WTC11 (cell line): ENCODE data around the gene PDSS1. TPM values are rescaled to one million over a fixed set of nuclear protein-coding genes. Genes with fewer than 3 reads are reported as not detected.

ENCODE experiments used
- ATAC-seq: fragments of 200-7000 bp; cut with Tn5 transposase; 2 replicates; pipeline ENCODE4 v1.10.0; 2021; ENCODE audit warnings: mild to moderate bottlenecking, moderate library complexity
- CTCF ChIA-PET: fragments of 300-600 bp; sonication (Branson Sonifier 250); formaldehyde crosslinking; loops from one replicate; lab custom pipeline; 2021; ENCODE audit warnings: antibody characterized with exemption; lab: Charles Lee
- POLR2A ChIA-PET: fragments of 350-600 bp; sonication (Branson Sonifier 250); formaldehyde crosslinking; loops from one replicate; lab custom pipeline; 2021; ENCODE audit warnings: antibody characterized with exemption; lab: Charles Lee
- DNase-seq: peaks from one replicate; pipeline ENCODE4 v3.0.0; 2021; ENCODE audit warnings: low spot score
- H3K27ac Mint-ChIP-seq: 2 replicates; pipeline ENCODE4 v1.8.0; 2021; ENCODE audit warnings: mixed read lengths
- H3K27me3 Mint-ChIP-seq: 2 replicates; pipeline ENCODE4 v1.8.0; 2021; ENCODE audit warnings: low read depth, mild to moderate bottlenecking, moderate library complexity, mixed read lengths
- H3K36me3 Mint-ChIP-seq: 2 replicates; pipeline ENCODE4 v1.8.0; 2021; ENCODE audit warnings: mixed read lengths
- H3K4me1 Mint-ChIP-seq: 2 replicates; pipeline ENCODE4 v1.8.0; 2022; ENCODE audit warnings: mixed read lengths
- H3K4me3 Mint-ChIP-seq: 2 replicates; pipeline ENCODE4 v1.8.0; 2021; ENCODE audit warnings: mild to moderate bottlenecking, moderate library complexity, mixed read lengths
- H3K9me3 Mint-ChIP-seq: 2 replicates; pipeline ENCODE4 v1.8.0; 2021; ENCODE audit warnings: mixed read lengths
- AFF4 ChIP-seq: sonication (generic); formaldehyde crosslinking; IDR thresholded peaks from 2 replicates; pipeline ENCODE4 v1.8.1; 2023; ENCODE audit warnings: mild to moderate bottlenecking, missing genetic modification reagents, borderline replicate concordance
- CBFB ChIP-seq: sonication (generic); formaldehyde crosslinking; IDR thresholded peaks from 2 replicates; pipeline ENCODE4 v1.8.1; 2022; ENCODE audit warnings: mild to moderate bottlenecking, low read depth, missing genetic modification reagents
- E2F4 ChIP-seq: sonication (generic); formaldehyde crosslinking; IDR thresholded peaks from 2 replicates; pipeline ENCODE4 v1.8.1; 2022; ENCODE audit warnings: low read depth, mild to moderate bottlenecking, moderate library complexity, missing genetic modification reagents, borderline replicate concordance
- ESRRA ChIP-seq: sonication (generic); formaldehyde crosslinking; IDR thresholded peaks from 2 replicates; pipeline ENCODE4 v1.8.1; 2022; ENCODE audit warnings: mild to moderate bottlenecking, missing genetic modification reagents, borderline replicate concordance
- FOXP4 ChIP-seq: sonication (generic); formaldehyde crosslinking; IDR thresholded peaks from 2 replicates; pipeline ENCODE4 v1.8.0; 2022; ENCODE audit warnings: mild to moderate bottlenecking, missing genetic modification reagents
- GTF2I ChIP-seq: fragments of 250-450 bp; sonication (Bioruptor Pico); conservative IDR thresholded peaks from 2 replicates; pipeline ENCODE4 v1.4.0; 2021; ENCODE audit warnings: mild to moderate bottlenecking
- JAZF1 ChIP-seq: fragments of 250-450 bp; sonication (Bioruptor Pico); IDR thresholded peaks from 2 replicates; pipeline ENCODE4 v1.9.0; 2021; ENCODE audit warnings: moderate library complexity, mild to moderate bottlenecking, inconsistent platforms
- JUN ChIP-seq: sonication (generic); formaldehyde crosslinking; IDR thresholded peaks from 2 replicates; pipeline ENCODE4 v1.8.0; 2023; ENCODE audit warnings: mild to moderate bottlenecking, missing genetic modification reagents
- MYBL2 ChIP-seq: sonication (generic); formaldehyde crosslinking; IDR thresholded peaks from 2 replicates; pipeline ENCODE4 v1.8.1; 2023; ENCODE audit warnings: mild to moderate bottlenecking, moderate library complexity, missing genetic modification reagents
- NR1H2 ChIP-seq: sonication (generic); formaldehyde crosslinking; IDR thresholded peaks from 2 replicates; pipeline ENCODE4 v1.9.0; 2021; ENCODE audit warnings: mild to moderate bottlenecking, moderate library complexity, missing genetic modification reagents
- PRDM15 ChIP-seq: sonication (generic); formaldehyde crosslinking; IDR thresholded peaks from 2 replicates; pipeline ENCODE4 v1.8.0; 2022; ENCODE audit warnings: missing genetic modification reagents
- SMAD4 ChIP-seq: sonication (generic); formaldehyde crosslinking; IDR thresholded peaks from 2 replicates; pipeline ENCODE4 v1.8.0; 2022; ENCODE audit warnings: mild to moderate bottlenecking, missing genetic modification reagents
- ZBTB21 ChIP-seq: sonication (generic); formaldehyde crosslinking; IDR thresholded peaks from 2 replicates; pipeline ENCODE4 v1.8.1; 2023; ENCODE audit warnings: mild to moderate bottlenecking, missing genetic modification reagents, borderline replicate concordance
- ZBTB43 ChIP-seq: sonication (generic); formaldehyde crosslinking; IDR thresholded peaks from 2 replicates; pipeline ENCODE4 v1.8.1; 2023; ENCODE audit warnings: mild to moderate bottlenecking, missing genetic modification reagents
- ZNF396 ChIP-seq: fragments of 250-450 bp; sonication (Bioruptor Pico); IDR thresholded peaks from 2 replicates; pipeline ENCODE4 v1.8.0; 2021; ENCODE audit warnings: mild to moderate bottlenecking, moderate library complexity, borderline replicate concordance
- ZNF425 ChIP-seq: fragments of 250-450 bp; sonication (Bioruptor Pico); conservative IDR thresholded peaks from 2 replicates; pipeline ENCODE4 v1.9.0; 2021; ENCODE audit warnings: mild to moderate bottlenecking
- total RNA-seq: library from RNA; stranded (reverse); gene quantifications from 3 replicates; pipeline ENCODE4 v1.2.3, GENCODE V29; 2021

PDSS1 gene
- total RNA-seq, 1 experiment from 2014 or later = 13.6 TPM

- TF ChIP-seq ZNF425 (CRISPR knock-in tag) = no peak
- TF ChIP-seq NR1H2 = no peak
- TF ChIP-seq ZBTB21 (CRISPR knock-in tag) = no peak
- no peak for TF ChIP-seq CBFB
- TF ChIP-seq JUN (CRISPR knock-in tag) = no peak
- no peak for TF ChIP-seq AFF4 (CRISPR knock-in tag)
- TF ChIP-seq E2F4 (CRISPR knock-in tag) = no peak
Measured at GRCh38 chr10:26711324-26711723, 13.8 kb downstream of the PDSS1 start (continued).

GRCh38 chr10:26714415-26715136 is 17.1 kb downstream of the PDSS1 start:
- no peaks in the 10 kb centered on the region for H3K9me3 Mint-ChIP-seq
- H3K27me3 Mint-ChIP-seq = no peaks in the 10 kb centered on the region
- no peak overlapping the region for H3K27ac Mint-ChIP-seq
- no peak overlapping the region for H3K4me3 Mint-ChIP-seq
- ATAC-seq (no peak), DNase-seq (no peak)
- H3K4me1 Mint-ChIP-seq = no peaks in the 10 kb centered on the region
- TF ChIP-seq FOXP4 (CRISPR knock-in tag) (no peak), MYBL2 (CRISPR knock-in tag) (no peak), SMAD4 (CRISPR knock-in tag) (no peak), PRDM15 (CRISPR knock-in tag) (no peak), JAZF1 (no peak), ZNF396 (CRISPR knock-in tag) (no peak), ZBTB43 (CRISPR knock-in tag) (no peak), GTF2I (CRISPR knock-in tag) (no peak), CBFB (no peak), ESRRA (no peak)
- ChIA-PET POLR2A (no interaction called here), CTCF (interaction anchor here (1.4 to 2.0 kb wide), 2 partner anchors 11 to 12 kb away, joined by 4 to 10 read pairs; no protein-coding TSS in a partner anchor)
- peaks cover 31% of the 10 kb centered on the region for H3K36me3 Mint-ChIP-seq
